Liver (tissue), 9 donors: ENCODE results near the gene UNC80. TPM values are rescaled to one million over a fixed set of nuclear protein-coding genes. Genes with fewer than 3 reads are reported as not detected.

Experiments used
- DNase-seq: peaks from one replicate; pipeline ENCODE4 v3.0.0-alpha.2; 2017; ENCODE audit warnings: low spot score
- H3K27ac ChIP-seq, 2 donors: one replicate each; pipeline ENCODE4 v1.7.0; 2013; ENCODE audit warnings: inconsistent platforms in 2 of 2, low read length in 2 of 2, control low read depth in 1 of 2, low read depth in 1 of 2, mild to moderate bottlenecking in 1 of 2
- H3K27me3 ChIP-seq, 4 donors: one replicate each; pipeline versions ENCODE4 v1.6.1 to v1.7.0; 2013; ENCODE audit warnings: low read length in 3 of 4, inconsistent platforms in 1 of 4, mild to moderate bottlenecking in 1 of 4, moderate library complexity in 1 of 4; ENCODE audit not compliant: control insufficient read depth in 4 of 4, insufficient read depth in 4 of 4
- H3K36me3 ChIP-seq, 4 donors: one replicate each; pipeline versions ENCODE4 v1.6.1 to v1.7.0; 2013; ENCODE audit warnings: low read length in 3 of 4, mild to moderate bottlenecking in 3 of 4, low read depth in 1 of 4, moderate library complexity in 1 of 4; ENCODE audit not compliant: control insufficient read depth in 4 of 4, insufficient read depth in 3 of 4
- H3K4me1 ChIP-seq, 4 donors: one replicate each; pipeline versions ENCODE4 v1.6.1 to v1.7.0; 2013; ENCODE audit warnings: low read length in 3 of 4, mild to moderate bottlenecking in 3 of 4, moderate library complexity in 1 of 4; ENCODE audit not compliant: control insufficient read depth in 4 of 4, insufficient read depth in 4 of 4
- H3K4me3 ChIP-seq, 3 donors: one replicate each; pipeline versions ENCODE4 v1.6.1 to v1.7.0; 2013; ENCODE audit warnings: low read length in 3 of 3, control low read depth in 1 of 3, low read depth in 1 of 3, mild to moderate bottlenecking in 1 of 3
- H3K9ac ChIP-seq, 2 donors: one replicate each; pipeline ENCODE4 v1.7.0; 2013; ENCODE audit warnings: low read length in 2 of 2, mild to moderate bottlenecking in 2 of 2, moderate library complexity in 2 of 2, control low read depth in 1 of 2, low read depth in 1 of 2
- H3K9me3 ChIP-seq, 4 donors: one replicate each; pipeline versions ENCODE4 v1.6.1 to v1.7.0; 2013; ENCODE audit warnings: low read length in 3 of 4; ENCODE audit not compliant: control insufficient read depth in 4 of 4
- CTCF ChIP-seq: fragments of 150-350 bp; IDR thresholded peaks from 2 replicates; pipeline ENCODE4 v1.5.1; 2017; ENCODE audit warnings: improper control_type of control experiment, low read depth, low read length; ENCODE audit not compliant: missing input control
- EGR1 ChIP-seq, 2 donors: IDR thresholded peaks; 2 replicates each; pipeline ENCODE4 v1.6.1; 2016 to 2018; ENCODE audit warnings: antibody characterized with exemption in 2 of 2, low read depth in 2 of 2
- FOXA1 ChIP-seq: IDR thresholded peaks from 2 replicates; pipeline ENCODE4 v1.6.1; 2016; ENCODE audit warnings: antibody characterized with exemption
- FOXA2 ChIP-seq: IDR thresholded peaks from 2 replicates; pipeline ENCODE4 v1.6.1; 2016; ENCODE audit warnings: antibody characterized with exemption
- GABPA ChIP-seq, 2 donors: IDR thresholded peaks in 1 of 2; conservative IDR thresholded peaks in 1 of 2; 2 replicates each; pipeline ENCODE4 v1.6.1; 2016; ENCODE audit warnings: antibody characterized with exemption in 2 of 2, mild to moderate bottlenecking in 1 of 2, moderate library complexity in 1 of 2
- HNF4A ChIP-seq, 2 donors: conservative IDR thresholded peaks; 2 replicates each; pipeline ENCODE4 v1.6.1; 2016; ENCODE audit warnings: antibody characterized with exemption in 2 of 2, mild to moderate bottlenecking in 2 of 2
- HNF4G ChIP-seq: IDR thresholded peaks from 2 replicates; pipeline ENCODE4 v1.6.1; 2016; ENCODE audit warnings: antibody characterized with exemption
- JUND ChIP-seq, 2 donors: IDR thresholded peaks; 2 replicates each; pipeline ENCODE4 v1.6.1; 2016; ENCODE audit warnings: antibody characterized with exemption in 2 of 2
- MAX ChIP-seq: IDR thresholded peaks from 2 replicates; pipeline ENCODE4 v1.6.1; 2016; ENCODE audit warnings: antibody characterized with exemption
- NR2F2 ChIP-seq: IDR thresholded peaks from 2 replicates; pipeline ENCODE4 v1.6.1; 2016; ENCODE audit warnings: antibody characterized with exemption
- REST ChIP-seq: IDR thresholded peaks from 2 replicates; pipeline ENCODE4 v1.6.1; 2016; ENCODE audit warnings: antibody characterized with exemption, mild to moderate bottlenecking
- RXRA ChIP-seq, 2 donors: IDR thresholded peaks; 2 replicates each; pipeline ENCODE4 v1.6.1; 2017 to 2018; ENCODE audit warnings: antibody characterized with exemption in 2 of 2, mild to moderate bottlenecking in 1 of 2
- SP1 ChIP-seq: IDR thresholded peaks from 2 replicates; pipeline ENCODE4 v1.6.1; 2018; ENCODE audit warnings: antibody characterized with exemption, mild to moderate bottlenecking
- TAF1 ChIP-seq: conservative IDR thresholded peaks from 2 replicates; pipeline ENCODE4 v1.6.1; 2016; ENCODE audit warnings: antibody characterized with exemption, mild to moderate bottlenecking
- YY1 ChIP-seq: IDR thresholded peaks from 2 replicates; pipeline ENCODE4 v1.6.1; 2016; ENCODE audit warnings: antibody characterized with exemption, mild to moderate bottlenecking
- ZBTB33 ChIP-seq: IDR thresholded peaks from 2 replicates; pipeline ENCODE4 v1.6.1; 2016; ENCODE audit warnings: antibody characterized with exemption
- WGBS: extraction: QIAGEN DNeasy Blood & Tissue Kit; methylation state at CpG from one replicate; pipeline ENCODE4 v1.1.7; 2013; 5-methylcytosine and 5-hydroxymethylcytosine counted together
- polyA plus RNA-seq, 2 donors: library from polyadenylated mRNA; stranded (reverse) in 1 of 2; unstranded in 1 of 2; fragments of 200-250 nt in 1 of 2; fragments of >200 nt in 1 of 2; fragmentation: Nextera tagmentation in 1 of 2; extraction: Ambion mirVana in 1 of 2; gene quantifications; one replicate each; pipeline versions ENCODE4 v1.2.1 to v1.2.3, GENCODE V29; 2013 to 2015
- total RNA-seq, 2 donors: library from RNA; depleted of rRNA; stranded (reverse); fragments of >200 nt; gene quantifications; one replicate each; pipeline ENCODE4 v1.2.3, GENCODE V29; 2014
- donor health status: healthy.
- donor health status: healthy.
- donor health status: healthy.
- donor health status: healthy.
- donor health status: healthy.

The UNC80 gene
- total and polyA plus RNA-seq, 4 donors, result under 0.01 to 0.05 (median 0.02) TPM; not detected in 1

GRCh38 chr2:209805351-209805750 is 33.7 kb downstream of the UNC80 start (continued):
- TF ChIP-seq FOXA1 (no peak), RXRA (IDR thresholded peaks at IDR 0.05) (no peak), MAX (no peak), FOXA2 (no peak), HNF4G (no peak)

- Histone ChIP-seq H3K36me3 (no peaks in the 10 kb centered on the region), H3K9ac (no peak overlapping the region), H3K27me3 (peaks cover 0 to 5% (median 0%) of the 10 kb centered on the region in 4 donors), H3K27ac (no peak overlapping the region), H3K4me1 (no peaks in the 10 kb centered on the region), H3K9me3 (peaks cover 0 to 3% (median 0%) of the 10 kb centered on the region in 4 donors), H3K4me3 (no peak overlapping the region)
- no peak for DNase-seq
- WGBS, result 60% methylated on average over 3 of the region's 3 CpGs
- TF ChIP-seq RXRA (IDR thresholded peaks at IDR 0.05) (no peak), JUND (IDR thresholded peaks at IDR 0.05) (no peak), REST (no peak), HNF4G (no peak), YY1 (no peak), CTCF (no peak), FOXA2 (no peak), EGR1 (IDR thresholded peaks at IDR 0.05; ENCODE audit: low read depth in 2 of 2) (no peak), MAX (no peak), FOXA1 (no peak), ZBTB33 (no peak), SP1 (no peak), GABPA (IDR thresholded peaks at IDR 0.05 in 1 of 2, conservative IDR thresholded peaks at IDR 0.05 in 1 of 2) (no peak), TAF1 (no peak), HNF4A (conservative IDR thresholded peaks at IDR 0.05) (no peak), NR2F2 (no peak)
Observed at GRCh38 chr2:209806318-209806717, 34.7 kb downstream of the UNC80 start.
